DND-41 (cell line): ENCODE results near the gene SLC35E3.

Source experiments
- EZH2 ChIP-seq: IDR thresholded peaks from 3 replicates; pipeline ENCODE4 v1.6.1; 2012; ENCODE audit warnings: borderline replicate concordance, low read depth, mild to moderate bottlenecking, moderate library complexity, low read length, inconsistent platforms; ENCODE audit not compliant: severe bottlenecking
- TF ChIP-seq, protein P1 (sequence below): IDR thresholded peaks from 2 replicates; pipeline ENCODE4 v1.5.1; 2012; ENCODE audit warnings: borderline replicate concordance, low read length, moderate library complexity, mild to moderate bottlenecking; ENCODE audit not compliant: poor library complexity, severe bottlenecking; ENCODE audit errors: extremely low read depth

DNA sequence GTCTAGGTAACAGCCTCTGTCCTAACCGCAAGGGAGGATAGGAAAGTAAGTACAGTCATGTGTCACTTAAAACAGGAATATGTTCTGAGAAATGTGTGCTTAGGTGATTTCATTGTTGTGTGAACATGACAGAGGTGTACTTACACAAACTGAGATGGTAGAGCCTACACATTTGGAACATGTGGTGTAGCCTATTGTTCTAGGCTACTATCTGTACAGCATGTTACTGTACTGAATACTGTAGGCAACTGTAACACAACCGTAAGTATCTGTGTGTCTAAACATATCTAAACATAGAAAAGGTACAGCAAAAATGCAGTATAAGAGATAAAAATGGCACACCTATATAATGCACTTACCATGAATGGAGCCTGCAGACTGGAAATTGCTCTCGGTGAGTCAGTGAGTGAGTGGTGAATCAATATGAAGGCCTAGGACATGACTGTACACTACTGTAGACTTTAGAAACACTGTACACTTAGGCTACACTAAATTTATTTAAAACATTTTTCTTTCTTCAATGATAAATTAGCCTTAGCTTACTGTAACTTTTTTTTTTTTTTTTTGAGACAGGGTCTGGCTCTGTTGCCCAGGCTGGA lies 48.8 kb downstream of the SLC35E3 start:
- TF ChIP-seq, protein P1, sequence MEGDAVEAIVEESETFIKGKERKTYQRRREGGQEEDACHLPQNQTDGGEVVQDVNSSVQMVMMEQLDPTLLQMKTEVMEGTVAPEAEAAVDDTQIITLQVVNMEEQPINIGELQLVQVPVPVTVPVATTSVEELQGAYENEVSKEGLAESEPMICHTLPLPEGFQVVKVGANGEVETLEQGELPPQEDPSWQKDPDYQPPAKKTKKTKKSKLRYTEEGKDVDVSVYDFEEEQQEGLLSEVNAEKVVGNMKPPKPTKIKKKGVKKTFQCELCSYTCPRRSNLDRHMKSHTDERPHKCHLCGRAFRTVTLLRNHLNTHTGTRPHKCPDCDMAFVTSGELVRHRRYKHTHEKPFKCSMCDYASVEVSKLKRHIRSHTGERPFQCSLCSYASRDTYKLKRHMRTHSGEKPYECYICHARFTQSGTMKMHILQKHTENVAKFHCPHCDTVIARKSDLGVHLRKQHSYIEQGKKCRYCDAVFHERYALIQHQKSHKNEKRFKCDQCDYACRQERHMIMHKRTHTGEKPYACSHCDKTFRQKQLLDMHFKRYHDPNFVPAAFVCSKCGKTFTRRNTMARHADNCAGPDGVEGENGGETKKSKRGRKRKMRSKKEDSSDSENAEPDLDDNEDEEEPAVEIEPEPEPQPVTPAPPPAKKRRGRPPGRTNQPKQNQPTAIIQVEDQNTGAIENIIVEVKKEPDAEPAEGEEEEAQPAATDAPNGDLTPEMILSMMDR, result no peak
- no peak for TF ChIP-seq EZH2
